HG03135 (cell line): ENCODE results near the gene VPS52.
"Not testable (repeated sequence)": the region's sequence is repeated elsewhere in the genome, so short reads cannot be mapped to it uniquely, and the experiment has no call there.

Source experiments
- ATAC-seq: cut with Tn5 transposase; IDR thresholded peaks from one replicate; pipeline ENCODE4 v1.9.1; 2021; ENCODE audit warnings: mild to moderate bottlenecking, moderate library complexity; ENCODE audit not compliant: unreplicated experiment

The VPS52 gene

GRCh38 chr6:33280539-33280938 lies 8.9 kb upstream of the VPS52 start:
- ATAC-seq: no peak

DNA sequence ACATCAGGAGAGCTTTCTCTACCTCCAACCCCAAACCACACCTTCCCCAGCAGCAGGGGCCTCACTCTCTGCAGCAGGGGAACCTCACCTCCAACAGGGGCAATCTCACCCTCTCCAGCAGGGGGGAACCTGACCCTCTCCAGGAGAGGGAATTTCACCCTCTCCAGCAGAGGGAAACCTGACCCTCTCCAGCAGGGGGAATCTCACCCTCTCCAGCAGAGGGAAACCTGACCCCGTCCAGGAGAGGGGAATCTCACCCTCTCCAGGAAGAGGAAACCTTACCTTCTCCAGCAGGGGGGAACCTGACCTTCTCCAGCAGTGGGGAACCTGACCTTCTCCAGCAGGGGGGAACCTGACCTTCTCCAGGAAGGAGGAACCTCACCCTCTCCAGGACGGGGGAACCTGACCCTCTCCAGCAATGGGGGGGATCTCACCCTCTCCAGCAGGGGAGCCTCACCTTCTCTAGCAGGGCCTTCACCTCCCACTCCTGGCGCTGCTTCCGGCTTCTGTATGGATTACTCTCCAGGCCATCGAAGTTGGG lies 8.4 kb upstream of the VPS52 start:
- ATAC-seq: no peak

- ATAC-seq: no peak
Observed at GRCh38 chr6:33279257-33279695, 7.6 kb upstream of the VPS52 start.

GRCh38 chr6:33278810-33279209 lies 7.1 kb upstream of the VPS52 start:
- no peak for ATAC-seq

DNA sequence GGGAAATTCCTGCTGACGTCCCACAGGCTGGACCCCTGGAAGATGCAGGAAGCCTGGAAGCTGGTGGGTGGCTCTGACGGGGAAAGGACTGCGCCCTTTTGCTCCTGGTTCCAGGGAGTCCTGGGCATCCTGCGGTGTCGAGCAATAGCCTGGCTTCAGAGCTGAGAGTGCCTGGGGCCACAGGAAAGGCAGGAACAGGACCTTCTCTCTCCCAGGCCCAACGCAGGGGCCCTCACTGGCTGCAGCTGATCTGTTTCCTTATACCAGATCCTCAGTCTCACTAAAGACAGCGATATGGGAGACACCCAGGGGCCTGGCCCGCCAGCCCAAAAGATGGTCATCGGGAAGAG lies 6.7 kb upstream of the VPS52 start:
- no peak for ATAC-seq

- no peak for ATAC-seq
Observed at GRCh38 chr6:33277663-33278391, 6.2 kb upstream of the VPS52 start.

DNA sequence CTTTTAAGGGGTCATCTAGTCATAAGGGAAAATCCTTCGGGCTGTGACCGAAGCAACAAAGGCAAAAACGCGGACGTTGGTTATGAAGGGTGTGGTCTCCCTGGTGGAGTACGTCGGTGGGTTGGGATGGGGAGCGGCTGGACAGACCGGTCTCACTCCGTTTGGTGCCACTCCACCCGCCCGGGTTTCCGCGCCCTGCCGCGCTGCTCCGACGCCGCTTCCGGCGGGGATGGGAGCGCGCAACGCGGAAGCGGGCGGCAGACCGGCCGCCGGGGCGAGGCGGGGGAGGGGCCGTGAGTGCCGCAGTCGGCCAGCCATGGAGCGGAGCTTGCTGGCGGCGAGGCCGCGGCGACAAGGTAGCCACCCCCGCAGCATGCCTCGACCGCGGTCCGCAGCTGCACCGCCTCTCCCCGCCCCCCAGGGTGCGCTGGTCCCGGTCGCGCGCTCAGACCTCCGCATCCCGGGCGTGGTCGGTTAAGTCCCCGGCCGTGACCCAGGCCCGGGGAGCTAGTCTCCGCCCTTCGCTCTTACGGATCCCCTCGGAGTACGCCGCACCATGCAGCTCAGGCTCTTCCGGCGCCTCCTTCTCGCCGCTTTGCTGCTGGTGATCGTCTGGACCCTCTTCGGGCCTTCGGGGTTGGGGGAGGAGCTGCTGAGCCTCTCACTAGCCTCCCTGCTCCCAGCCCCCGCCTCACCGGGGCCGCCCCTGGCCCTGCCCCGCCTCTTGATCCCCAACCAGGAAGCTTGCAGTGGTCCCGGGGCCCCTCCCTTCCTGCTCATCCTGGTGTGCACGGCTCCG lies 5.4 kb upstream of the VPS52 start, which contains the start of gene B3GALT4:
B3GALT4 (plus strand) TSS at position 260 of the 799 bp plus-strand sequence; CDS start at position 557, 297 bp downstream.
- peak; percentile 46 for ATAC-seq

DNA sequence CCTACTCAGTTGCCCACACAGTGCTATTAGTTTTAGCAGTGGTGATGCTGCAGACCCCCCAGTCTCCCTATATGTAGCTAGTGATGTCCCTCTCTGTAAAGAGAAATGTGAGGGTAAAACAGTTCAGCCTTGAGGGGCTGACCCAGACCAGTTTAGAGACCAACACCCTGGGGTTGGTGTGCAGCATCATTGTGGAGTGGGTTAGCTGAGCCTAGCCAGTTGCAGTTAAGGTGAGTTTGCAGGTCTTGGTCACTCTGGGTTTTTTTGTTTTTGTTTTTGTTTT lies 4.8 kb upstream of the VPS52 start:
- peak; percentile 1 for ATAC-seq

GRCh38 chr6:33275795-33276580 lies 4.3 kb upstream of the VPS52 start:
- ATAC-seq: not testable (repeated sequence)

GRCh38 chr6:33273924-33274902 lies 2.5 kb upstream of the VPS52 start:
- ATAC-seq: no peak

GRCh38 chr6:33273129-33273923 lies 1.6 kb upstream of the VPS52 start:
- no peak for ATAC-seq

DNA sequence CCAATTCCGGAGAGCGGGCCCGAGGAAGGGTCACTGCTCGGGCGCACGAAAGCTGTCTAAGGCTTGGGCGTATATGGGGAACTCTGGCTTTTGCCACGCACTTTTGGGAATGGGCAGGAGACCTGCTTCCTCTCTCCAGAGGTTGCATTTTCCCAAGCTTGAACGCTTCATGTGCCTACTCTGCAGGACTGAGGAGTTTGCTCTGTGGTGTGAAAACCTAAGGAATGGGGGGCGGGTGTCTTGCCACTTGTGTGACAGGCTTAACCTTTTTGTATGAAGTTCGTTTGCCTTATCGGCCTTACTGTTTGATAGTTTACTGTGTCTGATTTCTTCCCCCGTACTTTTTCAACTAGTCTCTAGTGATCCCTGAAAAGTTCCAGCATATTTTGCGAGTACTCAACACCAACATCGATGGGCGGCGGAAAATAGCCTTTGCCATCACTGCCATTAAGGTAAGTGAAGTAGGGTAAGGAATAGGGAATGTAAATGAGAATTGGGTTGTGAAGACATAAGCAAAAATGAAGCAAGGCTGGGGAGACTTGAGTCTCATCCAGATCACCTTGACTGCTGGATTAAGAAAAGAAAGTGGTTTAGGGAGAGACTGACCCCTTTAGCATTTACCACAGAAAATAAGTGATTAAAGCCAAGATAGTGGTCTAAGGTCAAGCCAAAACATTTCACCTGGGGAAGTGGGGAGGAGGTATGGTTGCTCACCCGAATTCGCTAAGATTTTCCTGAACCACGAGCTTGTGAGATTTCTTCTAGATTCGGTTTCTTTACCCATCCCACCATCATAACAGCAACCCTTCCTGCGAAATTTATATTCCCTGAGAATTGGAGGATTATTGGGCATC lies 826 bp upstream of the VPS52 start:
- peak; percentile 8 for ATAC-seq

- no peak for ATAC-seq
Observed at GRCh38 chr6:33271117-33271467, 584 bp downstream of the VPS52 start.

DNA sequence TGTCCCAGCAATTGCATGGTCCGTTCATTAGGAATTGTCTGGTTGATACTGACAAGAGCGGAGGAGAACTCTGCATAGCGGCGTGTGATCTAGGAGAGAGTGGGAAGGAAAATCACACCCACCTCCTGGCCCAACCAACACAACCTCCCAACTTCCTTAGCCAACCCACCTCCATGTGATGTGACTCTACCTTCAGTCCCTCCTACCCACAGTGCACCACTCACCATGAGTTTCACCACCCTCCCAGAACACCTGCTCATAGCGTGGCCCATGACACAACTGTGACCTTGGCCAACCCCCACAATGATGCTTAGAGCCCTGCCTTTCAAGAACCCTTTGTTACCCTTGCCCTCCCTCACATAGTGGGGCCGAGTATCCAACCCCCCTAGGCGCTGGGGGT lies 7.7 kb downstream of the VPS52 start:
- no peak for ATAC-seq

GRCh38 chr6:33262490-33262889 lies 9.2 kb downstream of the VPS52 start:
- ATAC-seq: not testable (repeated sequence)

GRCh38 chr6:33259032-33259431 lies 12.6 kb downstream of the VPS52 start:
- ATAC-seq: no peak

DNA sequence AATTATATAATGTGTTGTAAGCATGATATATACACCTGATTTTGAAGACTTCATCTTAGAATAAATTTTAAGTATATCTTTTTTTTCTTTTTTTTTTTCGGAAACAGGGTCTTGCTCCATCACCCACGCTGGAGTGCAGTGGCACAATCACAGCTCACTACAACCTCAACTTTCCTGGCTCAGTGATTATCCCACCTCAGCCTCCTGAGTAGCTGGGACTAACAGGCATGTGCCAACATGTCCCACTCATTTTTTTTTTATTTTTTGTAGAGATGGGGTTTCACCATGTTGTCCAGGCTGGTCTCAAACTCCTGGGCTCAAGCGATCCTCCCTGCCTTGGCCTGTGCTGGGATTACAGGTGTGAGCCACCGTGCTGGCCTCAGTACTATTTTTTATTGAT lies 17.1 kb downstream of the VPS52 start:
- no peak for ATAC-seq

DNA sequence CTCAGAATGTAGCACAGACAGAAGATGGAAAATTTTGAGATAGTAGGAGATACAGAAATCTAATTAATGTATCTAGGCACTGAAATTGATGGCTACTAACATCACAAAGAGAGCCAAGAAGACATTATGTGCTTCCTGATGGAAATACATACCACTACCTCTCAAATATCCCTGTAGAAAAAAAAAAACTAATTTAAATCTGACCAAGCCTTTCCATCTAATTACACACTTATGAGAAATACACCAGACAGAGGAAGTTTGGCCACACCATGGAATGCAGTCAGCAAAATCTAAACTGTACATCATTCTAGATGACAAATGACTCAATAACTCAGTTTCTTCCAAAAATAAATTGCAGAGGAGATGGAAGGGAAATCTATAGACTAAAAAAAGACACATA lies 18.9 kb downstream of the VPS52 start:
- ATAC-seq: no peak
